Effector CD4-positive, alpha-beta T cell (primary cell): ENCODE measurements around the gene UPF3A.
"Not testable (repeated sequence)": the region's sequence is repeated elsewhere in the genome, so short reads cannot be mapped to it uniquely, and the experiment has no call there.

Experiments used
- DNase-seq: peaks from one replicate; pipeline ENCODE4 v3.0.0-alpha.2; 2020
- total RNA-seq: gene quantifications from one replicate; lab custom pipeline; 2026; lab: John Stamatoyannopoulos, UW

The UPF3A gene
- 42.6 reads per million, percentile 65 among the genes with 10 or more reads in this experiment for total RNA-seq

GRCh38 chr13:114281351-114282040 lies at the start of gene UPF3A:
UPF3A (plus strand) TSS chr13:114281601; CDS start chr13:114281640, 39 bp downstream.
- peak; percentile 82 for DNase-seq

- DNase-seq = no peak
These were observed 49.5 kb upstream of the UPF3A start for GRCh38 chr13:114231886-114232285.

- no peak for DNase-seq
These were observed 47.1 kb upstream of the UPF3A start for GRCh38 chr13:114234266-114234644.

GRCh38 chr13:114234645-114235421 lies 46.6 kb upstream of the UPF3A start, which contains the start of gene CDC16:
CDC16 (plus strand) TSS chr13:114234897; CDS start chr13:114235085, 188 bp downstream.
- peak; percentile 59 for DNase-seq

- DNase-seq = no peak
These were observed 45.7 kb upstream of the UPF3A start for GRCh38 chr13:114235697-114236096.

GRCh38 chr13:114236227-114236626 lies 45.2 kb upstream of the UPF3A start:
- DNase-seq = no peak

GRCh38 chr13:114237415-114238112 lies 43.8 kb upstream of the UPF3A start:
- no peak for DNase-seq

GRCh38 chr13:114241918-114242317 lies 39.5 kb upstream of the UPF3A start:
- DNase-seq = no peak

- no peak for DNase-seq
These were observed 37.4 kb upstream of the UPF3A start for GRCh38 chr13:114243971-114244370.

- DNase-seq = no peak
These were observed 36.8 kb upstream of the UPF3A start for GRCh38 chr13:114244637-114245036.

- DNase-seq = no peak
These were observed 33.4 kb upstream of the UPF3A start for GRCh38 chr13:114248011-114248410.

- DNase-seq = no peak
These were observed 32.3 kb upstream of the UPF3A start for GRCh38 chr13:114249077-114249476.

- not testable (repeated sequence) for DNase-seq
These were observed 29.6 kb upstream of the UPF3A start for GRCh38 chr13:114251639-114252440.

- no peak for DNase-seq
These were observed 24.9 kb upstream of the UPF3A start for GRCh38 chr13:114256547-114256946.

- no peak for DNase-seq
These were observed 24.4 kb upstream of the UPF3A start for GRCh38 chr13:114257014-114257413.

GRCh38 chr13:114258589-114258988 lies 22.8 kb upstream of the UPF3A start:
- no peak for DNase-seq

GRCh38 chr13:114259374-114259773 lies 22.0 kb upstream of the UPF3A start:
- DNase-seq = no peak

- no peak for DNase-seq
These were observed 21.4 kb upstream of the UPF3A start for GRCh38 chr13:114259974-114260373.

- no peak for DNase-seq
These were observed 20.6 kb upstream of the UPF3A start for GRCh38 chr13:114260814-114261213.

- DNase-seq = no peak
These were observed 20.0 kb upstream of the UPF3A start for GRCh38 chr13:114261328-114261965.

GRCh38 chr13:114263578-114263977 lies 17.8 kb upstream of the UPF3A start:
- DNase-seq = no peak

GRCh38 chr13:114264313-114264712 lies 17.1 kb upstream of the UPF3A start:
- not testable (repeated sequence) for DNase-seq
